PFSK-1 (cell line): Measurements from ENCODE around the gene LIPE.

Experiments used
- FOXP2 ChIP-seq: optimal IDR thresholded peaks from 2 replicates; pipeline ENCODE3; 2011; ENCODE audit warnings: borderline replicate concordance, control low read depth, inconsistent platforms; ENCODE audit not compliant: insufficient read depth; ENCODE audit errors: extremely low read length, extremely low read depth
- POLR2AphosphoS5 ChIP-seq: IDR thresholded peaks from 2 replicates; pipeline ENCODE4 v1.6.1; 2012; ENCODE audit warnings: low read depth, mild to moderate bottlenecking, control low read depth, low read length, moderate library complexity
- SIN3A ChIP-seq: IDR thresholded peaks from 2 replicates; pipeline ENCODE4 v1.6.1; 2012; ENCODE audit warnings: mild to moderate bottlenecking, low read length, moderate library complexity, borderline replicate concordance; ENCODE audit not compliant: insufficient read depth
- TAF1 ChIP-seq: IDR thresholded peaks from 2 replicates; pipeline ENCODE4 v1.6.1; 2012; ENCODE audit warnings: low read length, control low read depth, borderline replicate concordance; ENCODE audit not compliant: insufficient read depth
- TF ChIP-seq, protein P1 (sequence below), 2 experiments: IDR thresholded peaks; 2 replicates each; pipeline versions ENCODE4 v1.6.1 to v1.8.0; 2011 to 2012; ENCODE audit warnings: low read depth in 2 of 2, low read length in 2 of 2, control low read depth in 1 of 2, inconsistent platforms in 1 of 2, mild to moderate bottlenecking in 1 of 2, moderate library complexity in 1 of 2; ENCODE audit not compliant: insufficient read depth in 1 of 2

LIPE gene

DNA sequence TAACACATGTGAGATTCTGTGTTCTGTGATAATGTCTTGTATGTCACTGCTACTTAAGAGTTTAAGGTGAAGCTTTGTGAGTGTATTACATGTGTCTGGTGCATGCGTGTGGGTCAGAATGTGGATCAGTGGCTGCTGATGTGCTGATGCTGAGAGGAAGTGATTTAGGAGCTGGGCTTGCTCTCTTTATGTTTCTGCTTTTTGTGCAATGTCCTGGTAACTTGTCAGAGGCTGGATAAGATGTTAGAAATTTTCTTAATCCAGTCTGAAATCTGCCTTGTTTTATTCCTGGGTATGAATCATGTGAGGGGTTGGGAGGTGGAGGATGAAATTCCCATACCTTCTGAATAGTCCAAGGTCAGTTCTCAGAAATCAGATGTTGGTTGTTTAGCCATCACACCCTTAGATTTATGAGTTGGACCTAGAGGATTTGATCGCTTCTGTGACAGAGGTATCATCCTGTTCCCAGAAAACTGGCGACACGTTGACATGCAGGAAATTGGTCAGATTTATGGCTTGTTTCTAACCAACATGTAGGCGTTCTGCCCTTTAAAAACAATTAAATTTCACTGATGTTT is 40.1 kb upstream of the LIPE start:
- TF ChIP-seq TAF1 (no peak), POLR2AphosphoS5 (no peak), FOXP2 (no peak), SIN3A (no peak)
- TF ChIP-seq, protein P1, sequence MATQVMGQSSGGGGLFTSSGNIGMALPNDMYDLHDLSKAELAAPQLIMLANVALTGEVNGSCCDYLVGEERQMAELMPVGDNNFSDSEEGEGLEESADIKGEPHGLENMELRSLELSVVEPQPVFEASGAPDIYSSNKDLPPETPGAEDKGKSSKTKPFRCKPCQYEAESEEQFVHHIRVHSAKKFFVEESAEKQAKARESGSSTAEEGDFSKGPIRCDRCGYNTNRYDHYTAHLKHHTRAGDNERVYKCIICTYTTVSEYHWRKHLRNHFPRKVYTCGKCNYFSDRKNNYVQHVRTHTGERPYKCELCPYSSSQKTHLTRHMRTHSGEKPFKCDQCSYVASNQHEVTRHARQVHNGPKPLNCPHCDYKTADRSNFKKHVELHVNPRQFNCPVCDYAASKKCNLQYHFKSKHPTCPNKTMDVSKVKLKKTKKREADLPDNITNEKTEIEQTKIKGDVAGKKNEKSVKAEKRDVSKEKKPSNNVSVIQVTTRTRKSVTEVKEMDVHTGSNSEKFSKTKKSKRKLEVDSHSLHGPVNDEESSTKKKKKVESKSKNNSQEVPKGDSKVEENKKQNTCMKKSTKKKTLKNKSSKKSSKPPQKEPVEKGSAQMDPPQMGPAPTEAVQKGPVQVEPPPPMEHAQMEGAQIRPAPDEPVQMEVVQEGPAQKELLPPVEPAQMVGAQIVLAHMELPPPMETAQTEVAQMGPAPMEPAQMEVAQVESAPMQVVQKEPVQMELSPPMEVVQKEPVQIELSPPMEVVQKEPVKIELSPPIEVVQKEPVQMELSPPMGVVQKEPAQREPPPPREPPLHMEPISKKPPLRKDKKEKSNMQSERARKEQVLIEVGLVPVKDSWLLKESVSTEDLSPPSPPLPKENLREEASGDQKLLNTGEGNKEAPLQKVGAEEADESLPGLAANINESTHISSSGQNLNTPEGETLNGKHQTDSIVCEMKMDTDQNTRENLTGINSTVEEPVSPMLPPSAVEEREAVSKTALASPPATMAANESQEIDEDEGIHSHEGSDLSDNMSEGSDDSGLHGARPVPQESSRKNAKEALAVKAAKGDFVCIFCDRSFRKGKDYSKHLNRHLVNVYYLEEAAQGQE (IDR thresholded peaks at IDR 0.05; ENCODE audit: insufficient read depth in 1 of 2, low read depth in 2 of 2, low read length in 2 of 2): no peak

DNA sequence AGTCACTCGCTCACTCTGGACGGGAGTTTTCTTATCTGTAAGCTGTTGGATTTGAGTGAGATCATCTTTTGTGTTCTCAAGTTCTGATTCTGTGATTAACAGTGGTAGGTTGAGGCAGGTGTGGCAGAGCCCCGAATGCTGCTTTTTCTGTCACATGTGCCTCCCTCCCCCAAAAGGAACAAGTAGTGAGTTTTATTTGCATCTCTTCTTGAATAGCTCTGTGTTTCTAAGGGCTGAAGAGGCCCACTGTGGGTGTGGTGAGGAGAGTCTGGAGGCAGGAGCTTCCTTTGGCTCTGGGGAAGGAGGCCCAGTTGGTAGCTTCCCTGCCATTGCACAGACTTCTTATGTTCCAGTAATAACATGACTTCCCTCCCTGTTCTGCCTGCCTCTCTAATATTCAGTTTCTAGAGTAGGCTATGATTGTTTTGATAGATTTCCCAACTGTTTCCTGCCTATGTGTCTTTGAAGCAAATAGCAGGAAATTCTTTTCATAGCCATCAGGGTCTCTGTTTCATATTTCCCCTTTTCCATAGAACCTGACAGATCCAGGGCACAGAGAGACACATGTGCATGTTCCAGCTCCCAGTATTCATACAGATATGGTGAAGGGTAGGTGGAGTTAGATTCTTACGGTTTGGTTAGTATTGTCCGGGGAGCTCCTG is 39.5 kb upstream of the LIPE start:
- TF ChIP-seq TAF1 (no peak), FOXP2 (no peak), POLR2AphosphoS5 (no peak), SIN3A (no peak)
- TF ChIP-seq, protein P1 (IDR thresholded peaks at IDR 0.05; ENCODE audit: insufficient read depth in 1 of 2, low read depth in 2 of 2, low read length in 2 of 2): no peak

DNA sequence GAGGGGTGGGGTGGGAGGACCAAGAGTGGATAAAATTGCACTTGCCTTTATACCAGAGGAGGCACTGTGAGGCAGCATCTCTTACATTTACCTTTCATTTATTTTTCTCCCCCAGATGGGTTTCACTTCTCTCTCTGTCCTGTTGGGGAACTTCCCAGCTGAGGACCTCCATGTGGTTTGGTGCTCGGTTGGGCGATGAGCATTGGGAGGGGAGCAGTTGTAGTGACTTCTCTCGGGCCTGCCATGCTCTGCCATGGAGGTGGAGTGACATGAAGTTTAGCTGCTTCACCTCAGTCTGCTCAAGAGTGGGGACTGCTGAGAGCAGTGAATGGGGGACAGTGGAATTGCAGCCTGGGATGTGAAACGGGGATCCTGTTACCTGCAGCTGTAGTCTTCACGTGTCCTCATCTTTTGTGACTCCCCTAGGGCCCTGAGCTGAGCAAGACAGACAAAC is 38.7 kb upstream of the LIPE start:
- TF ChIP-seq, protein P1 (IDR thresholded peaks at IDR 0.05; ENCODE audit: insufficient read depth in 1 of 2, low read depth in 2 of 2, low read length in 2 of 2): no peak
- TF ChIP-seq FOXP2 (no peak), POLR2AphosphoS5 (no peak)

DNA sequence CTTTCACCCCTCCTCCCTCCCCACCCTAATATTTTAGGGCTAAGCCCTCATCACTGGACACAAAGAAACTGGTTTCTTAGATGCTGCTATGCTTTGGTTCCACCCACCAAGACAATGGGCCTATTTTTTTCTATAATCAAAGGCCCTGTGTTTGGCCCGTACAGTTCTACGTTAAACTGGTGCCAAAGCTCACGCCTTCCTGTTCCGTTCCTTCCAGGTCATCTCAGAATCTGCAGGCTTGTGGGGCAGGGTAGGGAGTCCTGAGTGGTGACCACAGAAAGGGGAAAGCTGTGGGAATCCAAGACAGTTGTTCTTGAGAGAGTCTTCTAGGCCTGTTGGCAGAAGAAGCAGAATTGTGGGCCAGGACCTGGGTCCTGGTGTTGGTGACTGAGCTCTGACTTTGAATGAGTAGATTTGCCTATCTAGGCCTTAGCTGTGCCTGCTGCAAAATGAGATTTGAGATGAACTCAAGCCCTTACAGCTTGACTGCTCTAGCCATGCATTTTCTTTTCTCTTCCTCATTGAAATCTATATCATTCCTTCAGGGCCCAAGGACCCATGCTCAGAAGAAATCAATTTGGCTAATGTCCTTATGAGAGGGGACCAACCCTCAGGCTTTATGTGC is 34.6 kb upstream of the LIPE start:
- TF ChIP-seq, protein P1 (IDR thresholded peaks at IDR 0.05; ENCODE audit: insufficient read depth in 1 of 2, low read depth in 2 of 2, low read length in 2 of 2): no peak
- TF ChIP-seq POLR2AphosphoS5 (no peak), SIN3A (no peak), TAF1 (no peak), FOXP2 (no peak)
